GM12878 (cell line): Measurements from ENCODE around the gene ALG11. TPM values are rescaled to one million over a fixed set of nuclear protein-coding genes. Genes with fewer than 3 reads are reported as not detected.
"Not testable (repeated sequence)": the region's sequence is repeated elsewhere in the genome, so short reads cannot be mapped to it uniquely, and the experiment has no call there.

Experiments used
- ATAC-seq: fragments of 200-7000 bp; cut with Tn5 transposase; 3 replicates; pipeline ENCODE4 v1.9.1; 2020; ENCODE audit warnings: mild to moderate bottlenecking, moderate library complexity
- BruUV-seq: library from RNA; stranded (reverse); fragments of 400-500 nt; replicated peaks from 2 replicates; lab custom pipeline; 2021; lab: Mats Ljungman, UMichigan
- CTCF ChIA-PET: fragments of 300-600 bp; sonication (Branson Sonifier 250); formaldehyde crosslinking; extraction: SDS; loops from one replicate; lab custom pipeline; 2021; ENCODE audit warnings: inconsistent platforms; lab: Yijun Ruan, JAX
- POLR2A ChIA-PET: fragments of 350-600 bp; formaldehyde crosslinking; extraction: SDS; loops from one replicate; lab custom pipeline; 2021; ENCODE audit warnings: inconsistent platforms; lab: Charles Lee
- RAD21 ChIA-PET: fragments of 300-600 bp; sonication (Branson Sonifier 250); formaldehyde crosslinking; loops from one replicate; lab custom pipeline; 2023; ENCODE audit warnings: antibody characterized with exemption; ENCODE audit not compliant: unreplicated experiment; lab: Charles Lee
- SMC1A ChIA-PET: fragments of 300-600 bp; sonication (Branson Sonifier 250); formaldehyde crosslinking; loops from one replicate; lab custom pipeline; 2023; ENCODE audit not compliant: unreplicated experiment, uncharacterized antibody; lab: Charles Lee
- DNase-seq: peaks from one replicate; pipeline ENCODE4 v3.0.0-alpha.2; 2011; ENCODE audit warnings: low read depth, low spot score
- FAIRE-seq: peaks from 3 replicates; lab custom pipeline; 2011; peaks lifted over from hg19 to GRCh38; lab: Jason Lieb, UNC
- H2AFZ ChIP-seq: 2 replicates; pipeline ENCODE4 v1.6.0; 2011; ENCODE audit warnings: low read depth, low read length, control low read depth; ENCODE audit not compliant: control insufficient read depth
- H3K27ac ChIP-seq: 2 replicates; pipeline ENCODE4 v1.5.1; 2011; ENCODE audit warnings: control low read depth; ENCODE audit not compliant: control insufficient read depth, insufficient read depth
- H3K27me3 ChIP-seq, 2 experiments: replicated peaks in 1 of 2; 2 replicates each; pipeline versions ENCODE4 v1.6.0 to v1.6.1; 2011; ENCODE audit warnings: low read length in 1 of 2; ENCODE audit not compliant: control insufficient read depth in 2 of 2, insufficient read depth in 2 of 2
- H3K36me3 ChIP-seq, 2 experiments: 2 replicates each; pipeline ENCODE4 v1.5.1; 2011; ENCODE audit warnings: low read length in 1 of 2; ENCODE audit not compliant: control insufficient read depth in 2 of 2, insufficient read depth in 2 of 2
- H3K4me1 ChIP-seq: 2 replicates; pipeline ENCODE4 v1.6.1; 2011; ENCODE audit warnings: mild to moderate bottlenecking, low read length, moderate library complexity, mixed read lengths; ENCODE audit not compliant: control insufficient read depth, insufficient read depth
- H3K4me2 ChIP-seq: 2 replicates; pipeline ENCODE4 v1.6.0; 2011; ENCODE audit warnings: control low read depth; ENCODE audit not compliant: control insufficient read depth, insufficient read depth
- H3K4me3 ChIP-seq: fragments of 200-600 bp; sonication (generic); 2 replicates; pipeline ENCODE4 v1.5.1; 2016
- H3K79me2 ChIP-seq: 2 replicates; pipeline ENCODE4 v1.6.0; 2011; ENCODE audit warnings: low read length; ENCODE audit not compliant: control insufficient read depth, insufficient read depth
- H3K9ac ChIP-seq: 2 replicates; pipeline ENCODE4 v1.8.0; 2011; ENCODE audit warnings: low read length, control low read depth, mixed read lengths; ENCODE audit not compliant: control insufficient read depth, insufficient read depth
- H3K9me3 ChIP-seq: replicated peaks from 3 replicates; pipeline ENCODE4 v1.5.1; 2011; ENCODE audit warnings: mild to moderate bottlenecking, low read length; ENCODE audit not compliant: control insufficient read depth, insufficient read depth
- H4K20me1 ChIP-seq: 2 replicates; pipeline ENCODE4 v1.6.0; 2011; ENCODE audit not compliant: control insufficient read depth, insufficient read depth
- EZH2 ChIP-seq: IDR thresholded peaks from 2 replicates; pipeline ENCODE4 v1.6.1; 2012; ENCODE audit warnings: low read depth, mild to moderate bottlenecking, control low read depth, inconsistent platforms, low read length, borderline replicate concordance; ENCODE audit not compliant: control insufficient read depth
- POLR2A ChIP-seq: IDR thresholded peaks from 2 replicates; pipeline ENCODE4 v1.6.1; 2011; ENCODE audit warnings: low read depth, mild to moderate bottlenecking, low read length
- STAT1 ChIP-seq: fragments of 450-650 bp; conservative IDR thresholded peaks from 2 replicates; pipeline ENCODE4 v1.6.1; 2014; ENCODE audit warnings: antibody characterized with exemption, mild to moderate bottlenecking
- SUPT20H ChIP-seq: IDR thresholded peaks from 2 replicates; pipeline ENCODE4 v1.6.1; 2011; ENCODE audit warnings: low read depth, mild to moderate bottlenecking, low read length, moderate library complexity, borderline replicate concordance; ENCODE audit not compliant: control insufficient read depth
- ZNF592 ChIP-seq: fragments of 450-650 bp; IDR thresholded peaks from 2 replicates; pipeline ENCODE4 v1.6.1; 2017; ENCODE audit warnings: mild to moderate bottlenecking, moderate library complexity
- WGBS: methylation state at CpG from one replicate; pipeline ENCODE4 v1.1.6; 2016; ENCODE audit warnings: low lambda C conversion rate; ENCODE audit not compliant: insufficient replicate concordance, insufficient coverage; ENCODE audit errors: missing lambda C conversion rate; 5-methylcytosine and 5-hydroxymethylcytosine counted together
- in situ Hi-C: fragments of 300-500 bp; cut with MboI; formaldehyde crosslinking; loops from 9 replicates; pipeline ENCODE4 v1.14.3; 2018; ENCODE audit warnings: mixed read lengths
- intact Hi-C: fragments of 100-400 bp; cut with micrococcal nuclease; formaldehyde crosslinking; loops from one replicate; pipeline ENCODE4 v1.14.2; 2022; ENCODE audit not compliant: unreplicated experiment
- polyA plus RNA-seq, 11 experiments: library from polyadenylated mRNA; depleted of rRNA in 4 of 11; unstranded in 6 of 11; stranded (reverse) in 5 of 11; fragments of >200 nt; fragmentation: Nextera tagmentation in 4 of 11; fragmentation: Illumina TruSeq in 1 of 11; extraction: Ambion mirVana in 4 of 11; extraction: Trizol in 1 of 11; gene quantifications; 1 replicate in 1 of 11; 2 replicates in 10 of 11; pipeline versions ENCODE4 v1.2.1 to v1.2.3, GENCODE V29; 2011 to 2016; ENCODE audit warnings: inconsistent platforms in 2 of 11, missing spikeins in 2 of 11, low read depth in 1 of 11
- total RNA-seq, 4 experiments: library from RNA; depleted of rRNA in 3 of 4; stranded (reverse); fragments of >200 nt in 3 of 4; fragmentation: Illumina TruSeq in 1 of 4; extraction: Trizol in 1 of 4; gene quantifications; 2 replicates each; pipeline versions ENCODE4 v1.2.1 to v1.2.3, GENCODE V29; 2013 to 2021

Gene ALG11
- total and polyA plus RNA-seq, 10 of the 15 experiments (the other 5 are each of a cell fraction or from before 2014, with no cell fraction given) = 8.4 to 27.7 (median 15.6) TPM

GRCh38 chr13:52053460-52053859 lies 41.3 kb downstream of the ALG11 start (continued):
- TF ChIP-seq ZNF592 = no peak
- TF ChIP-seq EZH2 = no peak
- TF ChIP-seq POLR2A = no peak
- TF ChIP-seq STAT1 = no peak
- no peak for TF ChIP-seq SUPT20H

GRCh38 chr13:52061064-52061463 lies 48.9 kb downstream of the ALG11 start:
- ChIA-PET CTCF (interaction anchor here (1.4 kb wide), 1 partner anchor 10 kb away, joined by 3 read pairs; no protein-coding TSS in a partner anchor), SMC1A (interaction anchor here (0.8 kb wide), 1 partner anchor 53 kb away, joined by 3 read pairs; no protein-coding TSS in a partner anchor)
- ATAC-seq, POLR2A ChIA-PET, BruUV-seq, H3K4me2 ChIP-seq, H3K79me2 ChIP-seq, H3K9ac ChIP-seq, RAD21 ChIA-PET, H3K4me1 ChIP-seq, in situ Hi-C loops, H2AFZ ChIP-seq, H3K9me3 ChIP-seq, H3K27me3 ChIP-seq, DNase-seq, H4K20me1 ChIP-seq, H3K27ac ChIP-seq, H3K36me3 ChIP-seq, intact Hi-C loops, FAIRE-seq, H3K4me3 ChIP-seq: not testable (repeated sequence)
- 43% methylated on average over 3 of the region's 3 CpGs for WGBS
